ENCODE data around the gene DGCR6.
"Not testable (repeated sequence)": the region's sequence is repeated elsewhere in the genome, so short reads cannot be mapped to it uniquely, and the experiment has no call there.

The DGCR6 gene

GRCh38 chr22:18954990-18955571 lies 49.0 kb downstream of the DGCR6 start:
- no CpG with 5 or more reads among the region's 15 CpGs for WGBS, 2 donors (ENCODE audit: extremely low coverage in 2 of 2, insufficient read length in 2 of 2, insufficient replicate concordance in 1 of 2)
- peaks cover 0 to 10% (median 0%) of the 10 kb centered on the region in 3 experiments for H3K27me3 ChIP-seq (ENCODE audit: control insufficient read depth in 3 of 3, insufficient read depth in 3 of 3, low read depth in 1 of 3, low read length in 3 of 3)
- H4K8ac ChIP-seq (ENCODE audit: low read depth, low read length) = no peak overlapping the region
- H2AFZ ChIP-seq (ENCODE audit: low read length) = no peak overlapping the region
- H3K79me1 ChIP-seq (ENCODE audit: low read depth, low read length) = no peaks in the 10 kb centered on the region
- DNase-seq (ENCODE audit: low spot score) = no peak
- peak overlapping the region; percentile 41 for H2BK12ac ChIP-seq (ENCODE audit: low read length)
- H3K4ac ChIP-seq (ENCODE audit: low read length) = no peak overlapping the region
- H3K36me3 ChIP-seq (replicated peaks in 1 of 2; ENCODE audit: control insufficient read depth in 2 of 2, insufficient read depth in 2 of 2, low read length in 2 of 2) = no peaks in the 10 kb centered on the region
- peak overlapping the region; percentile 70 for H3K9ac ChIP-seq (ENCODE audit: low read depth, low read length, poor library complexity)
- H3K4me2 ChIP-seq (ENCODE audit: insufficient read depth, low read length, poor library complexity, severe bottlenecking) = no peak overlapping the region
- H3K4me1 ChIP-seq (ENCODE audit: control insufficient read depth in 2 of 2, insufficient read depth in 1 of 2, low read depth in 1 of 2, low read length in 2 of 2) = peaks cover 0 to 14% of the 10 kb centered on the region in 2 donors
- peak overlapping the region; percentile 19 for H3K18ac ChIP-seq (ENCODE audit: low read length)
- H3K27ac ChIP-seq (replicated peaks; ENCODE audit: low read length) = no peak overlapping the region
- H2BK15ac ChIP-seq (ENCODE audit: low read length) = no peak overlapping the region
- H3K23ac ChIP-seq (ENCODE audit: low read depth, low read length, poor library complexity) = no peak overlapping the region
- peak overlapping the region; percentile 43 for H4K91ac ChIP-seq (ENCODE audit: low read depth, low read length, poor library complexity)
- H2BK120ac ChIP-seq (ENCODE audit: low read depth, low read length) = no peak overlapping the region
- H2AK5ac ChIP-seq (ENCODE audit: low read depth, low read length) = peak overlapping the region; percentile 84
- H2BK5ac ChIP-seq (ENCODE audit: low read length) = no peak overlapping the region
- H3K9me3 ChIP-seq (replicated peaks in 1 of 2; ENCODE audit: control insufficient read depth in 2 of 2, insufficient read depth in 1 of 2, low read depth in 1 of 2, low read length in 2 of 2) = no peaks in the 10 kb centered on the region
- peak overlapping the region; percentile 56 for H3K14ac ChIP-seq (ENCODE audit: low read length)
- no peak overlapping the region for H3K4me3 ChIP-seq (ENCODE audit: low read length in 2 of 2)

- no CpG with 5 or more reads among the region's 10 CpGs for WGBS, 2 donors (ENCODE audit: extremely low coverage in 2 of 2, insufficient read length in 2 of 2, insufficient replicate concordance in 1 of 2)
These were observed 49.6 kb downstream of the DGCR6 start for GRCh38 chr22:18955696-18956095.

GRCh38 chr22:18956121-18956895 lies 50.2 kb downstream of the DGCR6 start:
- not testable (repeated sequence) for H3K4me3 ChIP-seq (ENCODE audit: low read length in 2 of 2); DNase-seq (ENCODE audit: low spot score); H3K4ac ChIP-seq (ENCODE audit: low read length); H3K79me1 ChIP-seq (ENCODE audit: low read depth, low read length); H3K36me3 ChIP-seq (replicated peaks in 1 of 2; ENCODE audit: control insufficient read depth in 2 of 2, insufficient read depth in 2 of 2, low read length in 2 of 2); H3K18ac ChIP-seq (ENCODE audit: low read length); H2AK5ac ChIP-seq (ENCODE audit: low read depth, low read length); H3K4me2 ChIP-seq (ENCODE audit: insufficient read depth, low read length, poor library complexity, severe bottlenecking); H2AFZ ChIP-seq (ENCODE audit: low read length); H3K27ac ChIP-seq (replicated peaks; ENCODE audit: low read length); H2BK120ac ChIP-seq (ENCODE audit: low read depth, low read length); H2BK12ac ChIP-seq (ENCODE audit: low read length); H3K23ac ChIP-seq (ENCODE audit: low read depth, low read length, poor library complexity); H3K14ac ChIP-seq (ENCODE audit: low read length); H3K9ac ChIP-seq (ENCODE audit: low read depth, low read length, poor library complexity); H2BK15ac ChIP-seq (ENCODE audit: low read length); H2BK5ac ChIP-seq (ENCODE audit: low read length); H4K8ac ChIP-seq (ENCODE audit: low read depth, low read length); H3K9me3 ChIP-seq (replicated peaks in 1 of 2; ENCODE audit: control insufficient read depth in 2 of 2, insufficient read depth in 1 of 2, low read depth in 1 of 2, low read length in 2 of 2)
- Histone ChIP-seq H3K4me1 (ENCODE audit: control insufficient read depth in 2 of 2, insufficient read depth in 1 of 2, low read depth in 1 of 2, low read length in 2 of 2) (peaks cover 0 to 14% of the 10 kb centered on the region in 2 donors), H4K91ac (ENCODE audit: low read depth, low read length, poor library complexity) (peak overlapping the region; percentile 19), H3K27me3 (ENCODE audit: control insufficient read depth in 3 of 3, insufficient read depth in 3 of 3, low read depth in 1 of 3, low read length in 3 of 3) (peaks cover 0 to 13% (median 0%) of the 10 kb centered on the region in 3 experiments)
- WGBS, 2 donors (ENCODE audit: extremely low coverage in 2 of 2, insufficient read length in 2 of 2, insufficient replicate concordance in 1 of 2) = no CpG with 5 or more reads among the region's 15 CpGs

More at GRCh38 chr22:18955696-18956095, 49.6 kb downstream of the DGCR6 start:
- Histone ChIP-seq H2BK15ac (ENCODE audit: low read length) (no peak overlapping the region), H2AK5ac (ENCODE audit: low read depth, low read length) (no peak overlapping the region), H3K4ac (ENCODE audit: low read length) (no peak overlapping the region), H3K23ac (ENCODE audit: low read depth, low read length, poor library complexity) (no peak overlapping the region), H2BK120ac (ENCODE audit: low read depth, low read length) (no peak overlapping the region), H3K14ac (ENCODE audit: low read length) (no peak overlapping the region), H3K4me3 (ENCODE audit: low read length in 2 of 2) (no peak overlapping the region), H3K36me3 (replicated peaks in 1 of 2; ENCODE audit: control insufficient read depth in 2 of 2, insufficient read depth in 2 of 2, low read length in 2 of 2) (no peaks in the 10 kb centered on the region), H3K27ac (replicated peaks; ENCODE audit: low read length) (no peak overlapping the region), H4K8ac (ENCODE audit: low read depth, low read length) (no peak overlapping the region), H2BK5ac (ENCODE audit: low read length) (no peak overlapping the region), H2BK12ac (ENCODE audit: low read length) (no peak overlapping the region), H3K4me1 (ENCODE audit: control insufficient read depth in 2 of 2, insufficient read depth in 1 of 2, low read depth in 1 of 2, low read length in 2 of 2) (peaks cover 0 to 14% of the 10 kb centered on the region in 2 donors), H3K4me2 (ENCODE audit: insufficient read depth, low read length, poor library complexity, severe bottlenecking) (no peak overlapping the region), H3K27me3 (ENCODE audit: control insufficient read depth in 3 of 3, insufficient read depth in 3 of 3, low read depth in 1 of 3, low read length in 3 of 3) (peaks cover 0 to 13% (median 0%) of the 10 kb centered on the region in 3 experiments), H3K18ac (ENCODE audit: low read length) (peak overlapping the region; percentile 15), H3K9me3 (replicated peaks in 1 of 2; ENCODE audit: control insufficient read depth in 2 of 2, insufficient read depth in 1 of 2, low read depth in 1 of 2, low read length in 2 of 2) (no peaks in the 10 kb centered on the region), H4K91ac (ENCODE audit: low read depth, low read length, poor library complexity) (peak overlapping the region; percentile 19), H2AFZ (ENCODE audit: low read length) (no peak overlapping the region), H3K79me1 (ENCODE audit: low read depth, low read length) (no peaks in the 10 kb centered on the region), H3K9ac (ENCODE audit: low read depth, low read length, poor library complexity) (no peak overlapping the region)
- DNase-seq (ENCODE audit: low spot score) = no peak

- H3K4me1 ChIP-seq (ENCODE audit: control insufficient read depth in 2 of 2, insufficient read depth in 1 of 2, low read depth in 1 of 2, low read length in 2 of 2) = peaks cover 0 to 14% of the 10 kb centered on the region in 2 donors
- not testable (repeated sequence) for H3K9me3 ChIP-seq (replicated peaks in 1 of 2; ENCODE audit: control insufficient read depth in 2 of 2, insufficient read depth in 1 of 2, low read depth in 1 of 2, low read length in 2 of 2); H3K79me1 ChIP-seq (ENCODE audit: low read depth, low read length); H2BK15ac ChIP-seq (ENCODE audit: low read length); H3K27ac ChIP-seq (replicated peaks; ENCODE audit: low read length); H2AK5ac ChIP-seq (ENCODE audit: low read depth, low read length); H3K4me2 ChIP-seq (ENCODE audit: insufficient read depth, low read length, poor library complexity, severe bottlenecking); H3K9ac ChIP-seq (ENCODE audit: low read depth, low read length, poor library complexity); H2BK120ac ChIP-seq (ENCODE audit: low read depth, low read length); H3K14ac ChIP-seq (ENCODE audit: low read length); H3K4me3 ChIP-seq (ENCODE audit: low read length in 2 of 2); H3K23ac ChIP-seq (ENCODE audit: low read depth, low read length, poor library complexity); H2BK12ac ChIP-seq (ENCODE audit: low read length); H2AFZ ChIP-seq (ENCODE audit: low read length); H2BK5ac ChIP-seq (ENCODE audit: low read length); H4K91ac ChIP-seq (ENCODE audit: low read depth, low read length, poor library complexity); H3K36me3 ChIP-seq (replicated peaks in 1 of 2; ENCODE audit: control insufficient read depth in 2 of 2, insufficient read depth in 2 of 2, low read length in 2 of 2); H4K8ac ChIP-seq (ENCODE audit: low read depth, low read length); H3K4ac ChIP-seq (ENCODE audit: low read length); DNase-seq (ENCODE audit: low spot score)
- peaks cover 0 to 12% (median 0%) of the 10 kb centered on the region in 3 experiments for H3K27me3 ChIP-seq (ENCODE audit: control insufficient read depth in 3 of 3, insufficient read depth in 3 of 3, low read depth in 1 of 3, low read length in 3 of 3)
- WGBS, 2 donors (ENCODE audit: extremely low coverage in 2 of 2, insufficient read length in 2 of 2, insufficient replicate concordance in 1 of 2) = no CpG with 5 or more reads among the region's 15 CpGs
- peak overlapping the region; percentile 17 for H3K18ac ChIP-seq (ENCODE audit: low read length)
These were observed 50.8 kb downstream of the DGCR6 start for GRCh38 chr22:18956956-18957355.
